Measurements from ENCODE around the gene COX7A2. TPM values are rescaled to one million over a fixed set of nuclear protein-coding genes. Genes with fewer than 3 reads are reported as not detected.

The COX7A2 gene
- 302 to 311 TPM (median 303 TPM) in 3 replicates for total RNA-seq
- long read RNA-seq, transcript COX7A2-202 (4 exons, 773 nt): major isoform, 196 of 203 reads
- long read RNA-seq, partial matches to known transcripts: 2 of 203 reads
- long read RNA-seq, other reads (novel, unspliced or antisense): 3 of 203 reads

DNA sequence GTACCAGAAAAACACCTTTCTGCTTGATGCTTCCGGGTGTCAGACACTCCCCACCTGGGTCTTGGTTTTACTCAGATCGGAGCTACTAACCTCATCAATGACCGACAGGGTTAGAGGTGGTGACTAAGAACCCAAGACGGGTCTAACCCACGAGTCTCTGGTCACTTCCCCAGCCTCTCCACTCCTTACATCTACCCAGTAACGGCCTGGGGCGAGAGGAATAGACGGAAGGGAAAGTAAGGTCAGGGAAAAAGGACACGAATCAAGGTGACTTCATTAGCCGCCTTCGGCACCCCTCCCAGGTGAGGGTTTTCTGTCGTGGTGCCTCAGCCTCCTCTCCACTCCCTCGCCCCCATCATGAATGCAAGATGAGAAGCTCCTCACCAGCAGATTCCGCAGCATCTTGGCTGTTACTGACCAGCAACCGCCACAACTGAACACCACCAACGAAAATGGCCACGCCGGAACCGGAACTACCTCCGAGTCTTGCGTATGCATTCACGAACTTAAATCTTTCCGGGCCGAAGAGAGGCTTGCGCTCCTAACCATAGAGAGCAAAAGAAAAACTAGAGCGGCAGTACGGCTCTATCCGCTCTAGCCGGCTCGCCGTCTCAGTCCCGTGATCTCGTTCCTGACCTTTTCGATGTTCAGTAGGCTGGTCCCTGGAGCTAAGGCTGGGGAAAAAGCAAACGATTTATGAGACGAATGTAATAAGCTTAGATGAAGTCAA lies at the start of gene COX7A2:
TSS of gene COX7A2 (minus strand) at position 469 of the 730 bp plus-strand sequence. CDS start at position 402, 67 bp downstream.
- Mint-ChIP-seq H3K9me3 (ENCODE audit: low read depth) (no peaks in the 10 kb centered on the region), H3K27me3 (ENCODE audit: low read depth) (no peaks in the 10 kb centered on the region)

DNA sequence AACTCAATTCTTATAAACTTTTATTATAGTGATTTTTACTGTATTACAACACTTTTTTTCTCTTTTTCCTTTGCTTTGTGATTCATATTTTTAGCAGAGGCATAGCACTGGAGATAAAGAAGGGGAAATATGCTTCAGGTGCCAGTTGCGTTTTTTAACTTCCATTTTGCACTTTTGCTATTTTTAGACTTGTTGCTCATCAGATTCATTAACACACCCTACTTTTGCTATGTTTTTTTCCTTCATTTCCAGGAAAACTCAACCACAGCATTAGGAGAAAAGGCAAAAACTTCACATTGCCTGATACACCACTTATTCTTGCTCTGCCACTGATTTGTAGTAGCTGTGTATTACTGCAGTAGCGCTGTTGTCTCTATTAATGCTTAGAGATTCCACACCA lies 49.0 kb upstream of the COX7A2 start:
- no peaks in the 10 kb centered on the region for H3K4me1 Mint-ChIP-seq (ENCODE audit: low read depth)
- no peak for TF ChIP-seq CTCF (IDR thresholded peaks at IDR 0.05)
- no peak overlapping the region for H3K27ac Mint-ChIP-seq (ENCODE audit: unreplicated experiment)
- H3K9me3 Mint-ChIP-seq (ENCODE audit: low read depth): no peaks in the 10 kb centered on the region
- no peak overlapping the region for H3K4me3 Mint-ChIP-seq (ENCODE audit: unreplicated experiment)
- H3K36me3 Mint-ChIP-seq (ENCODE audit: low read depth): no peaks in the 10 kb centered on the region
- DNase-seq (ENCODE audit: low spot score): no peak
- no peaks in the 10 kb centered on the region for H3K27me3 Mint-ChIP-seq (ENCODE audit: low read depth)

More for the DNA sequence above, at the start of gene COX7A2:
- Mint-ChIP-seq H3K4me1 (ENCODE audit: low read depth) (peaks cover 32% of the 10 kb centered on the region), H3K4me3 (ENCODE audit: unreplicated experiment) (peak within 1 kb of the TSS; percentile 91), H3K36me3 (ENCODE audit: low read depth) (peaks cover 9% of the 10 kb centered on the region), H3K27ac (ENCODE audit: unreplicated experiment) (peak within 1 kb of the TSS; percentile 98)
- peak; percentile 94 for DNase-seq (ENCODE audit: low spot score)
- TF ChIP-seq CTCF (IDR thresholded peaks at IDR 0.05): no peak

- peaks cover 2% of the 10 kb centered on the region for H3K4me1 Mint-ChIP-seq (ENCODE audit: low read depth)
- no peak overlapping the region for H3K4me3 Mint-ChIP-seq (ENCODE audit: unreplicated experiment)
- no peak overlapping the region for H3K27ac Mint-ChIP-seq (ENCODE audit: unreplicated experiment)
- no peaks in the 10 kb centered on the region for H3K27me3 Mint-ChIP-seq (ENCODE audit: low read depth)
- no peak for DNase-seq (ENCODE audit: low spot score)
- no peaks in the 10 kb centered on the region for H3K9me3 Mint-ChIP-seq (ENCODE audit: low read depth)
- TF ChIP-seq CTCF (IDR thresholded peaks at IDR 0.05): no peak
- H3K36me3 Mint-ChIP-seq (ENCODE audit: low read depth): no peaks in the 10 kb centered on the region
Measured at GRCh38 chr6:75291744-75292143, 48.1 kb upstream of the COX7A2 start.

- TF ChIP-seq CTCF (IDR thresholded peaks at IDR 0.05): no peak
- Mint-ChIP-seq H3K27ac (ENCODE audit: unreplicated experiment) (no peak overlapping the region), H3K9me3 (ENCODE audit: low read depth) (no peaks in the 10 kb centered on the region), H3K4me3 (ENCODE audit: unreplicated experiment) (no peak overlapping the region), H3K27me3 (ENCODE audit: low read depth) (no peaks in the 10 kb centered on the region), H3K4me1 (ENCODE audit: low read depth) (peaks cover 6% of the 10 kb centered on the region), H3K36me3 (ENCODE audit: low read depth) (no peaks in the 10 kb centered on the region)
- no peak for DNase-seq (ENCODE audit: low spot score)
Measured at GRCh38 chr6:75291331-75291730, 47.7 kb upstream of the COX7A2 start.

- Mint-ChIP-seq H3K27me3 (ENCODE audit: low read depth) (no peaks in the 10 kb centered on the region), H3K36me3 (ENCODE audit: low read depth) (no peaks in the 10 kb centered on the region), H3K9me3 (ENCODE audit: low read depth) (no peaks in the 10 kb centered on the region), H3K4me1 (ENCODE audit: low read depth) (peaks cover 9% of the 10 kb centered on the region), H3K27ac (ENCODE audit: unreplicated experiment) (no peak overlapping the region), H3K4me3 (ENCODE audit: unreplicated experiment) (no peak overlapping the region)
- DNase-seq (ENCODE audit: low spot score): no peak
- TF ChIP-seq CTCF (IDR thresholded peaks at IDR 0.05): no peak
Measured at GRCh38 chr6:75290136-75290945, 46.7 kb upstream of the COX7A2 start.

Data from chondrocyte (in vitro differentiated cells).